ENCODE results near the gene TMA7.

GRCh38 chr3:48394391-48394790 is 45.7 kb upstream of the TMA7 start:
- no peak for TF ChIP-seq CTCF (conservative IDR thresholded peaks at IDR 0.05; ENCODE audit: low read length)
- TF ChIP-seq EZH2phosphoT487 (IDR thresholded peaks at IDR 0.05; ENCODE audit: borderline replicate concordance), result no peak
